ENCODE data around the gene ATP11B. TPM values are rescaled to one million over a fixed set of nuclear protein-coding genes. Genes with fewer than 3 reads are reported as not detected.

Gene ATP11B
- total RNA-seq, 1 donor from 2014 or later, result 40.6 TPM

- DNase-seq (ENCODE audit: low spot score), result no peak
- intact Hi-C loops (cut with DNase I), result no loop called here
Observed at GRCh38 chr3:182936239-182936917, 143.1 kb downstream of the ATP11B start.

DNA sequence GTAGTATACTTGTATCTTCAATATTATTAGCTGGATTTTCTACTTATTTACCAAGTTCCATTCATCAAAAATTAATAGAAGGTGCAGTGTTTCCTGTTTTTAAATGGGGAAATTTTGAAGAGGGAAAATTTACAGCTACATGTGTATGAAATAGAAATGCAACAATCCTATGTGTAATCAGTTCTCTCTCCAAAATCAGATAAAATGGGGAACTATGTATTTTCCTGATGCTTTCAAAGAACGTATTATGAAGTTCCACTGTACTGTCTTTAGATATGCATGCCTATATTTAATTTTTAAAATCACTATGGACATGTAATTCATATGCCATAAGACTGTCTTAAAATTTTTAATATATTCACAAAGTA is 143.6 kb downstream of the ATP11B start:
- no peak for DNase-seq (ENCODE audit: low spot score)
- intact Hi-C loops (cut with DNase I), result no loop called here

DNA sequence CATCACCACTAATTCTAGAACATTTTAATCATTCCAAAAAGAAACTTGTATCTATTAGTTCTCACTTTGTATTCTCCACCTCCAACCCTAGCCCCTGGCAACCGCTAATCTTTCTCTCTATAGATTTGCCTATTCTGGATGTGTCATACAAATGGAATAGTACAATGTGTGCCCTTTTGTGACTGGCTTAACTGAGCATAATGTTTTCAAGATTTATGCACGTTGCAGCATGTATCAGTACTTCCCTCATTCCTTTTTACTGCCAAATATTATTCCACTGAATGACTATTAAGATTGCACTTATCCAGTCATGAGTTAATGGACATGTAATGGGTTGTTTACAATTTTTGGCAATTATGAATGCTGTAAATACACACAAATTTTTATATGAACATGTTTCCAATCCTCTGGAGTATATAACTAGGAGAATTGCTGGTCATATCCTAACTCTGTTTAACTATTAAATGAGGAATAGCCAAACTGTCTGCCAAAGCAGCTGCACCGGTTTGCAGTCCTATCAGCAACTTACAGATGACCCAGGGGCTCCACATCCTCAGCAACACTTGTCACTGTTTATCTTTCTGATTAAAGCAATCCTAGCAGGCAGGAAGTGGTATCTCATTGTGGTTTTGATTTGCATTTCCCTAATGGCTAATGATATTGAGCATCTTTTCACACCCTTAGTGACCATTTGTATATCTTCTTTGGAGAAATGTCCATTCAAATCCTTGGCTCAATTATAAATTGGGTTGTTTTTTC is 144.2 kb downstream of the ATP11B start:
- intact Hi-C loops (cut with DNase I), result no loop called here
- DNase-seq (ENCODE audit: low spot score), result no peak

- intact Hi-C loops (cut with DNase I), result no loop called here
- DNase-seq (ENCODE audit: low spot score), result no peak
Observed at GRCh38 chr3:182940266-182940808, 147.0 kb downstream of the ATP11B start.

- intact Hi-C loops (cut with DNase I), result no loop called here
- no peak for DNase-seq (ENCODE audit: low spot score)
Observed at GRCh38 chr3:182941719-182942118, 148.4 kb downstream of the ATP11B start.

DNA sequence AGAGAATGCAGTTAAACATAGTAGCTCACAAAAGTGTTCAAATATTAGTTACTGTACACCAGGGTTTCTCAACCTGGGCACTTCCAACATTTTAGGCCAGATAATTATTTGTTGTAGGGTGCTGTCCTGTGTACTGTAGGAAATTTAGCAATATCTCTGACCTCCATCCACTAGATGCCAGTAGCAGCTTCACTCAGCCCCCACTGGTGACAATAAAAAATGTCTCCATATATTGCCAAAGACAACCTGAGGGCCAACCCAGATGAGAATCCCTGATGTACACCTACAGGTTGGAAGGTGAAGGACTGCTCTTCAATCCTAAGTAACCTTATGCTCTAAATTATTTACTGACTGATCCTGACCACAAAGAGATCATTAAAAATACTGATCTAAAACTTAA is 154.6 kb downstream of the ATP11B start:
- intact Hi-C loops (cut with DNase I), result no loop called here
- no peak for DNase-seq (ENCODE audit: low spot score)

DNA sequence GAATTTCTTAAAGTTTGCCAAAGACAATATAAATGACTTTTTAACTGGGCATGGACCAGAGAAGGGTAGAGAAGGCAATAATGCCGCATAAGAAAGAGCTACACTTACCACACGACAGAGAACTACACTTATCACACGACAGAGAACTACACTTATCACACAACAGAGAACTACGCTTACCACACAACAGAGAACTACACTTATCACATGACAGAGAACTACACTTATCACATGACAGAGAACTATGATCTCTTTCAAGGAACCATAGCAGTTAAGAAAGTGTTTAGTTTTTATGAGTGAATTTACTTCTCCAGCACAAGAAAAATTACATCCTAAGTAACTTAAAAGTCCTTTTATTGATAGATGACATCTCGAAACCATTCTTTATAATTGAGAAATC is 155.0 kb downstream of the ATP11B start:
- intact Hi-C loops (cut with DNase I), result no loop called here
- no peak for DNase-seq (ENCODE audit: low spot score)

- no peak for DNase-seq (ENCODE audit: low spot score)
- intact Hi-C loops (cut with DNase I), result no loop called here
Observed at GRCh38 chr3:182949688-182950087, 156.4 kb downstream of the ATP11B start.

DNA sequence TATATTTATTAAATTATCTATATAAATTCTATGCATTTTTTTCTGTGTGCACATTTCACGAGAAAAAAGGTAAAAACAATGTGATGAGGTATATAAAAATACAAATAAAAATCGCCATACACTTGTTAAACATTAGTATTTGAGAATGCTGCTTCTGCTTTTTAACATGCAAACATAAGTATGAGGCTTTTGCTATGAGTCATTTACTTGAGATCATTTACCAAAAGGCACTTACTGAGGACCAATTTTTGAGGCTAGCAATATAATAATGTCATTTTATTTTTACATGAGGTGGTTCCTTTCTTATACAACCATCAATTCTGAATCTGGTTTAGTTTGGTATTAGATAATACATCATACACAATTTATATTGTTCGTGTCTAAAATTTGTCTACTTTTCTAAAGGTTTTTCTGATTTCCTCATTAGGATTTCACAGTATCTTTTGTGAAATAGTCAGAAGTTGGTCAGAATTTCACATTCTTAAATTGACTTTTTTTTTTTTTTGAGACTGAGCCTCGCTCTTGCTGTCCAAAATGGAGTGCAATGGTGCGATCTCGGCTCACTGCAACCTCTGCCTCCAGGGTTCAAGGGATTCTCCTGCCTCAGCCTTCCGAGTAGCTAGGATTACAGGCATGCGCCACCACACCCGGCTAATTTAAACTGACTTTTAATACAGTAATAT is 161.4 kb downstream of the ATP11B start:
- intact Hi-C loops (cut with DNase I), result no loop called here
- no peak for DNase-seq (ENCODE audit: low spot score)

DNA sequence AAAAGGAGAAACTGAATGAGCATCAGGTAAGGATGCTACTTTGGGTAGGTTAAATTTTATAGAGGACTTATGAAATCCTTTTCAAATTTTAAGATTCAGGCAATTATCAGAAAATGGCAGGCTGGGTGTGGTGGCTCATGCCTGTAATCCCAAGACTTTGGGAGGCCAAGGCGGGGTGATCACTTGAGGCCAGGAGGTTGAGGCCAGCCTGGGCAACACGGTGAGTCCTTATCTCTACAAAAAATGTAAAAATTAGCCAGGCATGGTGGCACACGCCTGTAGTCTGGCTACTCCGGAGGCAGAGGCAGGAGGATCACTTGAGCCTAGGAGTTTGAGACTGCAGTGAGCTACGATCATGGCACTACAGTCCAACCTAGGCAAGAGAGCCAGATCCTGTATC is 163.9 kb downstream of the ATP11B start:
- intact Hi-C loops (cut with DNase I), result no loop called here
- no peak for DNase-seq (ENCODE audit: low spot score)

DNA sequence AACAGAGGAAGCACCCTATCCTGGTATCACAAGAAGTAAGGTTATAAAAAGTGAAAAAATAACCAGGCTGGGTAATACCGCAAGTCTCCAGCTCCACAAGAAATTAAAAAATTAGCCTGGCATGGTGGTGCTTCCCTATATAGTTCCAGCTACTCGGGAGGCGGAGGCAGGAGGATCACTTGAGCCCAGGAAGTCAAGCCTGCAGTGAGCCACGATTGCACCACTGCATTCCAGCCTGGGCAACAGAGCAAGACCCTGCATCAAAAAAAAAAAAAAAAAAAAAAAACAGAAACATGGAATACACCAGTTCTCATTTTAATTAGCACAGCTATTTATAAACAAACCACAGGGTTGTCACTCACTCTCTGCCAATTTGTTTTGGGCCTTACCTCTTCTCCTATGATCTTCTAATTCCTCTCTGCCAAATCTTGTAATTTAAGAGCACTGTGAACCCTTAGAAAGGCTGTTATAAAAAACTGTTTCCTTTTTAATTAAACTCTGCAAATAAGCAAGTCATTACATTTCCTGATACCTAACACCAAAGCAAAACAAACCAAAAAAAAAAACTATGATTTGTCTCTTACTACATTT is 164.5 kb downstream of the ATP11B start:
- intact Hi-C loops (cut with DNase I), result no loop called here
- no peak for DNase-seq (ENCODE audit: low spot score)

GRCh38 chr3:182959474-182960350 is 166.4 kb downstream of the ATP11B start:
- DNase-seq (ENCODE audit: low spot score), result no peak
- intact Hi-C loops (cut with DNase I), result no loop called here

DNA sequence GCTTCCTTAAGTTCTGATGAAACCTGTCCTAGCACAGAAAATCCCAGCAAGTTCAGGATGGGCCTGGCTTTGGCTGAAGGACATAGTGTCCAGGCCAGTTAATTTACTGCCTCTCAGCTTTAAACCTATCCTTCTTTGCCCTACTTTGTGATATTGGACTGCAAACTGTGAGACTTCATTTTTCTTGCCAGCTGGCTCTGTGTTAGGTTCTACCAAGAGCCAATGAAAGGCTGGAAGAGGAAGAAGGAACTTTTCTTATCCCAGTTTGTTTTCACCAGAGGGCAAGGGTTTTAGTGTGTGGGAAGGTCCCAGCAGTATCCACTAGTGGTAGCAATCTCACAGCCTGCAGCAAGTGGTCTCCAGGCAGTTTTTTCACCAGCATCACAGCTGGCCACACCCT is 168.9 kb downstream of the ATP11B start:
- intact Hi-C loops (cut with DNase I), result no loop called here
- no peak for DNase-seq (ENCODE audit: low spot score)

- intact Hi-C loops (cut with DNase I), result no loop called here
- DNase-seq (ENCODE audit: low spot score), result no peak
Observed at GRCh38 chr3:182964179-182964578, 170.9 kb downstream of the ATP11B start.

DNA sequence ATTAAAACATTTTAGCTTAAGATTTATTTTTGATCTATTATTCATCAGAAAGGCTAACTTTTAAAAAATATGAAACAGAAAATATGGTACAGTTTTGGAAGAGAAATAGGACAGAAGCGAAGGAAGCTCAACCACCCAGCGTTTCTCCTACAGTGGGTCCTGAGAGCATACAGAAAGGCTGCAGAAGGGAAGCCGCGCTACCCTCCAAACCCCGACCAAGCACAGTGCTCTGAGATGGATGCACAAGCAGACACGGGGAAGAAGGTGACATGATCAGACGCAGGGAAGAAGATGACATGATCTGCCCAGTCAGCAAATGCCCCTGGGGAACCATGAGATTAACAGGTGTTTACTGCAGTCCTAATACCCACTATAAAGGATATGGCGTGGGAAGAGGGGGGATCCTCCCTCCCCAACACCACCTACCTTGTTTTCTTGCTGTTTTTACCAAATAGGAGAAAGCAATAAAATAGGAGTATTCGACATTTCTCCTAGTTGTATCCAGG is 172.6 kb downstream of the ATP11B start:
- intact Hi-C loops (cut with DNase I), result no loop called here
- DNase-seq (ENCODE audit: low spot score), result no peak

DNA sequence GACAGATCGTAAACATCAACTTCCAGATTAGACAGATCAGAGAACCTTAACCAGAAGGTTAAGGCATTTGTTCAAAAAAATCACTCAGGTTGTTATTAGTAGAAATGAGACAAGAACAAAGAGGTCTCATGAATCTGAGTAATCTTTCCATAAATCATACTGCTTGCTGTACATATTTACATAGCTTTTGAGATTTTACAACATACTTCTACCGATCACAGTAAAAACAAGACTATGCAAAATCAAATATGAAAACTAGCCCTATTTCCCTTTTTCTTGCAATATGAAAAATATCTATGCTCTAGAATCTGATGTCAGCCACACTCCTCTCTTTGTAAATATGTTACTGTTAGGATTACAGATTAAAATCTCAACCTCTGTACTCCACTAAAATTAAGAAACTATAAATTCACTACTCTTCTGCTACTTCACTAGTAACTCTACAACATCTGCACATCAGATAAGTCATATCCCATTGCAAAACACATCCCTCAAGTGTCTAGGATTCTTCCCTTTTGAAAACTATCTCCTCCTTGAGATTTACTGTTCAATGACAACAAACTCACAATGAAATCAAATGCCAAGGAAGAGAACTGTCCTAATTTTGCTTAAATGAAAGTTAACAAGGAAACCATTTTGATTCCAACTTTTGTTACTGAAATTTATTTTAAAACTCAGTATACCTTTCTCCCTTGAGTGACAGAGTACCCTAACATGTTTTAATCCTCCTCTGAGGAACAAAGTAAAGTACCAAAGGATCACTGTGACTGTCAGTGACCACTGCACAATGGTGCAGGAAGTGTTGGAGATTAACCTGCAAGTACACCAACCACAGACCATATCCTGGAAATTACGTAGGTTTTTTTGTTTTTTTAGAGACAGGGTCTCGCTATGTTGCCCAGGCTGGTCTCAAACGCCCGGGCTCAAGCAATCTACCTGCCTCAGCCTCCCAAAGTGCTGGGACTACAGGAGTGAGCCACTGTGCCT is 174.2 kb downstream of the ATP11B start:
- intact Hi-C loops (cut with DNase I), result no loop called here
- no peak for DNase-seq (ENCODE audit: low spot score)

DNA sequence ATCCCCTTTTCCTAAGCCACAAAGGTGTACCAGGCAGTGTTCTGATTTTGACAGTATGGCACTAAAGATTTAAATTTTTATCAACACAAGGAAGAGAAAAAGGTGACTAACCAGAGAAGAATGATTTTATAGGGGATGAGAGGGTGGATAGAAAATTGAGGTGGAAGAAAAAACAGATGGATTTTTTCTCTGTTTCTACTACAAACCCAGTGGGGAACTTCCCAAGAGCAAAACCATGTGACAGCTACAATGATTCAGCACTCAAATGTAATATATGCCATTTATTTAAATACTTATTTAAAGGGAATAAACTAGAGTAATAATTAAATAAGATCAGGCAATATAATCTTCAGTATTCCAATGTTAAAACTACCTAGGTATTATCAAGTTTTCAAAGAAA is 176.0 kb downstream of the ATP11B start:
- no peak for DNase-seq (ENCODE audit: low spot score)
- intact Hi-C loops (cut with DNase I), result no loop called here

GRCh38 chr3:182969853-182970252 is 176.5 kb downstream of the ATP11B start:
- intact Hi-C loops (cut with DNase I), result no loop called here
- no peak for DNase-seq (ENCODE audit: low spot score)

All from cardiac septum (tissue), 1 donor.